Neural cell (in vitro differentiated cells): ENCODE data around the gene EIF4G3. TPM values are rescaled to one million over a fixed set of nuclear protein-coding genes. Genes with fewer than 3 reads are reported as not detected.

ENCODE experiments used
- H2AFZ ChIP-seq: fragments of 200-600, 300-800 bp; sonication (generic), shearing (Covaris generic); 2 replicates; pipeline ENCODE4 v1.6.0; 2014; ENCODE audit warnings: low read depth, mild to moderate bottlenecking, antibody characterized with exemption, low read length, moderate library complexity
- H3F3A ChIP-seq: fragments of 200-600 bp; shearing (Covaris generic); 2 replicates; pipeline ENCODE4 v1.6.1; 2016; ENCODE audit warnings: mild to moderate bottlenecking, moderate library complexity, mixed read lengths, antibody characterized with exemption, low read length; ENCODE audit not compliant: insufficient read depth, poor library complexity, severe bottlenecking
- H3K27ac ChIP-seq: fragments of 200-600, 300-800 bp; sonication (generic), shearing (Covaris generic); 2 replicates; pipeline ENCODE4 v1.5.1; 2014; ENCODE audit warnings: mild to moderate bottlenecking, low read length, moderate library complexity
- H3K27me3 ChIP-seq: fragments of 300-800, 200-600 bp; sonication (generic), shearing (Covaris generic); 2 replicates; pipeline ENCODE4 v1.6.0; 2014; ENCODE audit warnings: mild to moderate bottlenecking, low read depth, low read length, moderate library complexity; ENCODE audit not compliant: insufficient read depth
- H3K36me3 ChIP-seq: fragments of 300-800, 200-600 bp; sonication (generic), shearing (Covaris generic); 2 replicates; pipeline ENCODE4 v1.5.1; 2014; ENCODE audit warnings: mild to moderate bottlenecking, antibody characterized with exemption, low read length, moderate library complexity; ENCODE audit not compliant: insufficient read depth
- H3K4me2 ChIP-seq: fragments of 300-800, 200-600 bp; sonication (generic), shearing (Covaris generic); 2 replicates; pipeline ENCODE4 v1.6.0; 2014; ENCODE audit warnings: mild to moderate bottlenecking, low read length
- H3K4me3 ChIP-seq: fragments of 300-800, 200-600 bp; sonication (generic), shearing (Covaris generic); 2 replicates; pipeline ENCODE4 v1.5.1; 2014; ENCODE audit warnings: mild to moderate bottlenecking, low read length, moderate library complexity
- H3K79me2 ChIP-seq: fragments of 200-600 bp; shearing (Covaris generic); replicated peaks from 2 replicates; pipeline ENCODE4 v1.6.0; 2014; ENCODE audit warnings: mild to moderate bottlenecking, low read length, moderate library complexity; ENCODE audit not compliant: insufficient read depth
- H3K9ac ChIP-seq: fragments of 300-800, 200-600 bp; sonication (generic), shearing (Covaris generic); 2 replicates; pipeline ENCODE4 v1.6.1; 2016; ENCODE audit warnings: mild to moderate bottlenecking, low read length, mixed read lengths
- H3K9me2 ChIP-seq: fragments of 200-600 bp; shearing (Covaris generic); 2 replicates; pipeline ENCODE4 v1.6.1; 2016; ENCODE audit warnings: mild to moderate bottlenecking, low read length, mixed read lengths; ENCODE audit not compliant: insufficient read depth
- H3K9me3 ChIP-seq: fragments of 200-600, 300-800 bp; sonication (generic), shearing (Covaris generic); 2 replicates; pipeline ENCODE4 v1.6.1; 2016; ENCODE audit warnings: mild to moderate bottlenecking, mixed run types, low read length, moderate library complexity, mixed read lengths
- H4K20me1 ChIP-seq: fragments of 200-600 bp; shearing (Covaris generic); 2 replicates; pipeline ENCODE4 v1.6.1; 2016; ENCODE audit warnings: mild to moderate bottlenecking, mixed run types; ENCODE audit not compliant: insufficient read depth
- EP300 ChIP-seq: fragments of 450-650 bp; conservative IDR thresholded peaks from 2 replicates; pipeline ENCODE4 v1.6.1; 2014; ENCODE audit warnings: antibody characterized with exemption, mild to moderate bottlenecking, moderate library complexity; ENCODE audit not compliant: poor library complexity, severe bottlenecking
- EZH2 ChIP-seq: fragments of 200-600, 300-800 bp; shearing (Covaris generic), sonication (generic); IDR thresholded peaks from 2 replicates; pipeline ENCODE4 v1.6.1; 2014; ENCODE audit warnings: antibody characterized with exemption, low read length, borderline replicate concordance, mild to moderate bottlenecking; ENCODE audit not compliant: insufficient read depth, poor library complexity, severe bottlenecking
- MXI1 ChIP-seq: fragments of 450-650 bp; conservative IDR thresholded peaks from 2 replicates; pipeline ENCODE4 v1.6.1; 2014; ENCODE audit warnings: antibody characterized with exemption, mild to moderate bottlenecking; ENCODE audit not compliant: poor library complexity, severe bottlenecking
- POLR2AphosphoS5 ChIP-seq: IDR thresholded peaks from 2 replicates; pipeline ENCODE4 v1.6.1; 2012
- RAD21 ChIP-seq: fragments of 450-650 bp; conservative IDR thresholded peaks from 2 replicates; pipeline ENCODE4 v1.6.1; 2014; ENCODE audit warnings: antibody characterized with exemption, mild to moderate bottlenecking, moderate library complexity
- REST ChIP-seq: IDR thresholded peaks from 2 replicates; pipeline ENCODE4 v1.6.1; 2012; ENCODE audit warnings: borderline replicate concordance
- SMC3 ChIP-seq: fragments of 450-650 bp; conservative IDR thresholded peaks from 2 replicates; pipeline ENCODE4 v1.6.1; 2014; ENCODE audit warnings: antibody characterized with exemption, mild to moderate bottlenecking, moderate library complexity; ENCODE audit not compliant: poor library complexity
- TAF1 ChIP-seq: IDR thresholded peaks from 2 replicates; pipeline ENCODE4 v1.6.1; 2012; ENCODE audit warnings: low read depth
- polyA plus RNA-seq: library from polyadenylated mRNA; depleted of rRNA; stranded (reverse); fragments of >200 nt; gene quantifications from 2 replicates; pipeline ENCODE4 v1.2.3, GENCODE V29; 2014
- TF ChIP-seq, protein P1 (sequence below): fragments of 450-650 bp; IDR thresholded peaks from 2 replicates; pipeline ENCODE4 v1.5.1; 2014; ENCODE audit warnings: antibody characterized with exemption, mild to moderate bottlenecking, moderate library complexity; ENCODE audit not compliant: poor library complexity, severe bottlenecking

The EIF4G3 gene
- polyA plus RNA-seq, 1 donor from 2014 or later: 56.9 TPM

GRCh38 chr1:21066356-21067012, 110.2 kb downstream of the EIF4G3 start:
- H3F3A ChIP-seq: no peaks in the 10 kb centered on the region
- no peak overlapping the region for H3K27ac ChIP-seq
- no peaks in the 10 kb centered on the region for H3K27me3 ChIP-seq
- H3K4me3 ChIP-seq: no peak overlapping the region
- H4K20me1 ChIP-seq: no peaks in the 10 kb centered on the region
- no peaks in the 10 kb centered on the region for H3K9me3 ChIP-seq
- no peak overlapping the region for H2AFZ ChIP-seq
- no peak overlapping the region for H3K4me2 ChIP-seq
- H3K9ac ChIP-seq: no peak overlapping the region
- H3K36me3 ChIP-seq: no peaks in the 10 kb centered on the region
- H3K9me2 ChIP-seq: no peaks in the 10 kb centered on the region
- H3K79me2 ChIP-seq: peaks cover 4% of the 10 kb centered on the region
- TF ChIP-seq EZH2: no peak
- TF ChIP-seq POLR2AphosphoS5: no peak
- no peak for TF ChIP-seq MXI1
- TF ChIP-seq RAD21: no peak
- TF ChIP-seq, protein P1, sequence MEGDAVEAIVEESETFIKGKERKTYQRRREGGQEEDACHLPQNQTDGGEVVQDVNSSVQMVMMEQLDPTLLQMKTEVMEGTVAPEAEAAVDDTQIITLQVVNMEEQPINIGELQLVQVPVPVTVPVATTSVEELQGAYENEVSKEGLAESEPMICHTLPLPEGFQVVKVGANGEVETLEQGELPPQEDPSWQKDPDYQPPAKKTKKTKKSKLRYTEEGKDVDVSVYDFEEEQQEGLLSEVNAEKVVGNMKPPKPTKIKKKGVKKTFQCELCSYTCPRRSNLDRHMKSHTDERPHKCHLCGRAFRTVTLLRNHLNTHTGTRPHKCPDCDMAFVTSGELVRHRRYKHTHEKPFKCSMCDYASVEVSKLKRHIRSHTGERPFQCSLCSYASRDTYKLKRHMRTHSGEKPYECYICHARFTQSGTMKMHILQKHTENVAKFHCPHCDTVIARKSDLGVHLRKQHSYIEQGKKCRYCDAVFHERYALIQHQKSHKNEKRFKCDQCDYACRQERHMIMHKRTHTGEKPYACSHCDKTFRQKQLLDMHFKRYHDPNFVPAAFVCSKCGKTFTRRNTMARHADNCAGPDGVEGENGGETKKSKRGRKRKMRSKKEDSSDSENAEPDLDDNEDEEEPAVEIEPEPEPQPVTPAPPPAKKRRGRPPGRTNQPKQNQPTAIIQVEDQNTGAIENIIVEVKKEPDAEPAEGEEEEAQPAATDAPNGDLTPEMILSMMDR: no peak
- no peak for TF ChIP-seq EP300
- no peak for TF ChIP-seq REST
- TF ChIP-seq SMC3: no peak
- TF ChIP-seq TAF1: no peak

DNA sequence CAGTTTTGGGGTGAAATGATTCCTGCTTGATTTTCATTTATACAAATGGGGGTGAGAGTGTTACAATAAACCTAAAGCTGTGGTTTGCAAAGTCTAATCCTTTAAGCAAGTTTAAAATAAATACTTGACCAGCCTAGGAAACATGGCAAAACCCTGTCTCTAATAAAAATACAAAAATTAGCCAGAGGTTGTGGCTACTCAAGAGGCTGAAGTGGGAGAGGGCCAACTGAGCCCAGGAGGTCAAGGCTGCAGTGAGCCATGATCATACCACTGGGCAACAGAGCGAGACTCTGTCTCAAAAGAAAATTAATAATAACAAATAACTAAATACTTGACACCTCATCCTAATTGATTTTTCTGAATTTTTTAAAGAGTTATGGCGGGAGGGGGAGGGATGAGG, 110.8 kb downstream of the EIF4G3 start:
- no peaks in the 10 kb centered on the region for H3K9me2 ChIP-seq
- H3K27me3 ChIP-seq: no peaks in the 10 kb centered on the region
- no peaks in the 10 kb centered on the region for H3F3A ChIP-seq
- peaks cover 4% of the 10 kb centered on the region for H3K79me2 ChIP-seq
- H3K4me3 ChIP-seq: no peak overlapping the region
- no peak overlapping the region for H2AFZ ChIP-seq
- no peaks in the 10 kb centered on the region for H3K36me3 ChIP-seq
- TF ChIP-seq SMC3 (no peak), EZH2 (no peak), REST (no peak), POLR2AphosphoS5 (no peak), MXI1 (no peak), EP300 (no peak), TAF1 (no peak), RAD21 (no peak)
- TF ChIP-seq, protein P1: no peak
- no peak overlapping the region for H3K27ac ChIP-seq
- H3K9me3 ChIP-seq: no peaks in the 10 kb centered on the region
- no peak overlapping the region for H3K9ac ChIP-seq
- H4K20me1 ChIP-seq: no peaks in the 10 kb centered on the region
- no peak overlapping the region for H3K4me2 ChIP-seq
